HG02870 (cell line): ENCODE data around the gene RHOD.
A peak's percentile ranks its signal among the peaks of the same experiment; 100 is the strongest.

Experiments
- ATAC-seq: cut with Tn5 transposase; IDR thresholded peaks from one replicate; pipeline ENCODE4 v1.9.1; 2021; ENCODE audit warnings: mild to moderate bottlenecking, moderate library complexity; ENCODE audit not compliant: unreplicated experiment

RHOD gene

DNA sequence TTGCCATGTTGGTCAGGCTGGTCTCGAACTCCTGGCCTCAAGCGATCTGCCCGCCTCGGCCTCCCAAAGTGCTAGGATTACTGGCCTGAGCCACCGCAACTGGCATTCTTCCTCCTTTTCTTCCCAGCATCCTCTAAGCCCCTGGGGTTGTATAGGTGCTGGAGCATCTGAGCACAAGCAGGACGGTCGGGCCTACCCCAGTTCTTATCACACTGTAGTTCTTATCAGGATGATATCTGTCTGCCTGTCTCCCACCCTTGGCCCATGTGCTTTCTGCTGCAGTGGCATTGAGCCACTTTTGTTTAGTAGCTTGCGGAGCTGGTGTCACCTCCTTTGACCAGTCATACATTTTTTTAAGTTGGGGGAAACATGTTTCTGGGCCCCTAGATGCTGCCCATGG lies 1.9 kb downstream of the RHOD start:
- no peak for ATAC-seq

DNA sequence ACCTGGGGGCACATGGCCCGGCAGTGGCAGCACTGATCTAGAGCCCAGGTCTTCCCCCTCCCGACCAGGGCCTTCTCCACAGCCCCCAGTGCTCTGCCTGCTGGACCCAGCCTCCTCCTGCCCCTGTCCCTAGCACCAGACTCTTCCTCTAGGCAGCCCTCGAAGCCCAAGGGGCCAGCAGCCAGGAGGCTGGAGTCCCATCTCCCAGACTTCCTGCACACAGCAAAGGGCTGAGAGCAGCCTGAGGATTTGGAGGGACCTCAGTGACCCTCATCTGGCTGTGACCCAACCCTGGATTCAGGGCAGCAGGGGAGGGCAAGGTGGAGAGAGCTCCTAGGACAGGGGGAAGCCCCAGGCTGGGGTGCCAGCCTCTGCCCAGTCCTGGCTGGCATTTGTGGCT lies 3.0 kb downstream of the RHOD start:
- no peak for ATAC-seq

DNA sequence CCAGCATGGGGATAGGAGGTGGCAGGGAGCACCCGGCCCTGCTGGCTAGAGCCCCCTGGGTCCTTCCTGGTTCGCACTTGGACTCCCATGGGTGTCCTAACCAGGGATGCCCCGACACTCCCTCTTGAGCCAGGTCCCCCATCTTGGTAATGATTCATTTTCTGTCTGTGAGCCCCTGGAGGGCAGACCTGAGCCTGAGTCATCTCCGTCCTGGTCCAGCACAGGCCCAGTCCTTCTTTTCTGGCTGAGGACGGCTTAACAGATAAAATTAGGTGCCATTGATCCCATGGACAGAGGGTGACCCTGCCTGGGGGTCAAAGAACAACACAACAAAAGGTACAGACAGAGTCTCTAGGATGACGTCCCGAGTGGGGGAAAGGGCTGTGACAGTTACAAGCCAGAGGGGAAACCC lies 3.5 kb downstream of the RHOD start:
- ATAC-seq: no peak

DNA sequence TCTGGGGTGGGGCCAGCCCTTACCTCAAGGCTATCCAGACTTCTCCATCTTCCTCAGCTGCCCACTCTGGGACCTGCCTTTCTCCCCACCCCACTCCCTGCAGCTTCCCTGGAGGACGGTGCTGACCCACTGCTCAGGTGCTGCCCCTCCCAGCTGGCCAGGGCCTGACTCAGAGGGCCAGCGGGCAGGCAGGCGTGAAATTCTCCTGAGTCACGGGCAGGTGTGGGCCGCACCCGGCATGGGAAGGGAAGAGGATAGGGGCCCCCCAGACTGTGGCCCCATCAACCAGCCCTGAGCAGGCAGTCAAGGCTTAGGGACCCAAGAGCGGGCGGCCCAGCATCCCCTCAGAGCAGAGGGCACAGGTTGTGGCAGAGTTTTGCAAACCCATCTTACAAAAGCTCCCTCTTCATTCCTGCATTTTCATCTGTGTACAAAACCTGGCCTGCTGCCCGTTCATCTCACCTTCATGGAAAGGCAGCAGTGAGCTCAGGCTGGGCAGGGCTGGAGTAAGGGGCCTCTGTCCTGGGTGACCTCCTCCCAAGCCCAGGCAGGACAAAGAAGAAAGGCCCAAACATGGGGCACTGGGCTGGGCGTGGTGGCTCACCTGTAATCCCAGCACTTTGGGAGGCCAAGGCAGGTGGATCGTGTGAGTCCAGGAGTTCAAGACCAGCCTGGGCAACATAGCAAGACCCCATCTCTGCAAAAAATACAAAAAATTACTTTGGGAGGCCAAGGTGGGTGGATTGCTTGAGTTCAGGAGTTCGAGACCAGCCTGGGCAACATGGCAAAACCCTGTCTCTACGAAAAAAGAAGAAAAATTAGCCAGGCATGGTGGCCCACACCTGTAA lies 6.1 kb downstream of the RHOD start:
- ATAC-seq: no peak

DNA sequence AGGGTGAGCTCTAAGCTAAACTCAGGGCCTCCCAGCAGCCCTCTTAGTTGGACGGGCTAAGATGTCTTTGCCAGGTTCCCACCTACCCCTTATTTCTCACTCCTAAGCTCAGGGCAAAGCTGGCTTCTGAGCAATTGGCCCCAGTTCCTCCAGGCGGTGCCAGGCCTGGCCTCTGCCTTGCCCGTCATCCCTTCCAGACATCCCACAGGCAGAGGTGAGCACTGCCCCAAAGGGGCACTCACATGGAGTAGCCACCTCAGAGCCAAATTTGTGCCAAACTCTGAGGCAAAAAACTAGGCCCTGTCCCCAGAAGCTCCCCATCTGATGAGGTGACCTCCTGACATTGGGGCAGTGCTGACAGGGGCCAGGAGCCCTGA lies 9.7 kb downstream of the RHOD start:
- ATAC-seq: no peak

DNA sequence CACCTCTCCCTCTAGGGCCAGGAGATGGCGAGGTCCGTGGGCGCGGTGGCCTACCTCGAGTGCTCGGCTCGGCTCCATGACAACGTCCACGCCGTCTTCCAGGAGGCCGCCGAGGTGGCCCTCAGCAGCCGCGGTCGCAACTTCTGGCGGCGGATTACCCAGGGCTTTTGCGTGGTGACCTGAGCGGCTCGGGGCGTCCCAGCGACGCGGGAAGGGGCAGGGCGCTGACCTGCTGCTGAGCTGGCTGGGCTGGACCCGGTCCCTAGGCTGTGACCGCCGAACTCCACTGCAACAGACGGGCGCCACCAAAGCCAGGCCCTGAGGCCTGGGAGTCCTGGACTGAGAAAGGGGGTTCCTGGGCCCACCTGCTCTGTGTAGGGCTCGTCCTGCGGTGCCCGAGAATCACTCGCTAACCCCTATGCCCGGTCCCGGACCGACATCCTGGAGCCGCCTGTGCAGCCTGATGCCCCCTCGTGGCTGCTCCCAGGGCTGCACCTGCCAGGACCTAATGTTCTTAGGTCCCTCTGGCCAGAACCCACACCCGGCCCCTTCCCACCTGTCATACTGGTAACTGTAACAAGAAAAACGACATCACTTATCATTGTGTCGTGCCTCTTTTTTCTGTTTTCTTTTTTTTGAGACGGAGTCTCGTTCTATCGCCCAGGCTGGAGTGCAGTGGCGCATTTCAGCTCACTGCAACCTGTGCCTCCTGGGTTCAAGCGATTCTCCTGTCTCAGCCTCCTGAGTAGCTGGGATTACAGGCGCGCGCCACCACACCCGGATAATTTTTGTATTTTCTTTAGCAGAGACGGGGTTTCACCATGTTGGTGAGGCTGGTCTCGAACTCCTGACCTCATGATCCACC lies 15.0 kb downstream of the RHOD start:
- no peak for ATAC-seq

DNA sequence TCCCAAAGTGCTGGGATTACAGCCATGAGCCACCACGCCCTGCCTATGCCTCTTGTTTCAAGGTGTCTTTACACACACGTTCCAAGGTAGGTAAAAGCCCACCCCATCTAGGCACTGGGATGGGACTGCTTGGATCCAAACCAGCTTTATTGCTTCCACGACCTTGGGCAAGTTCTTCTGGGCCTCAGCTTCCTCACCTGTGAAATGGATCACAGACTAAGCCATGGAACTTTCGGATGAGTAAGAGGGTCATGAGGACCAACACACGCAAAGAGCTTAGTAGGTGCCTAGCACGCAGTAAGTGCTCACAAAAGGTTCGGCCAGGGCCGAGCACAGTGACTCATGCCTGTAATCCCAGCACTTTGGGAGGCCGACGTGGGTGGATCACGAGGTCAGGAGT lies 15.6 kb downstream of the RHOD start:
- ATAC-seq: no peak

DNA sequence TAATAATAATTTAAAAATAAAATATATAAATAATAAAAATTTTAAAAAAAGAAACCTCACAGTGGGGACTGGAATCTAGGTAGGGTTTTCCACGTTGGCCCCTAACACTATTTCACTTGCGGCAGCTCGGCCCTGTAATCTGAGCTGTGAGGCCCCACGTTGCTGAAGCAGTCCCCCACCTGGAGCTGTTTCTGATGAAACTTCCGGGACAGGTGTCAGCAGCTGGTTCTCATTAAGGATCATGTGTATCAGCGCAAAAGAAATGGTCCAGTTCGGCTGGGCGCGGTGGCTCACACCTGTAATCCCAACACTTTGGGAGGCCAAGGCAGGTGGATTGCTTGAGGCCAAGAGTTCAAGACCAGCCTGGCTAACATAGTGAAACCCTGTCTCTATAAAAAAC lies 17.3 kb downstream of the RHOD start:
- no peak for ATAC-seq

DNA sequence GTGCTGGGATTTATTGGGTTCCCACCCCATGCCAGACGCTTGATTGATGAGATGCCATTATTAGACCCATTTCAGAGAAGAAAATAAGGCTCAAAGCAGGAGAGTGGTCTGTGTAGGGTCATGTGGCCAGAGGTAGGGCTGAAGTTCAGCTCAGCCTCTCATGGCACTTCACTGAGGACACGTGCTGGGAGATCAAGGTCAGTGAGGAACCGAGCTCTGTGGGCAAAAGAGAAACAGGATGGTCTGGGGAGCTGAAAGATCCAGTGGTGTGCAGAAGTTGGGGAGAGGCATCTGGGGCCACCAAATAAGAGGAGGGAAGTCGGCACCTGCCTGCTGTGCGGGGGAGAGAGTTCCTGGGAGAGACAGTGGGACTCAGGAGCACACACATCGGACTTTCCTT lies 19.6 kb downstream of the RHOD start:
- no peak for ATAC-seq

DNA sequence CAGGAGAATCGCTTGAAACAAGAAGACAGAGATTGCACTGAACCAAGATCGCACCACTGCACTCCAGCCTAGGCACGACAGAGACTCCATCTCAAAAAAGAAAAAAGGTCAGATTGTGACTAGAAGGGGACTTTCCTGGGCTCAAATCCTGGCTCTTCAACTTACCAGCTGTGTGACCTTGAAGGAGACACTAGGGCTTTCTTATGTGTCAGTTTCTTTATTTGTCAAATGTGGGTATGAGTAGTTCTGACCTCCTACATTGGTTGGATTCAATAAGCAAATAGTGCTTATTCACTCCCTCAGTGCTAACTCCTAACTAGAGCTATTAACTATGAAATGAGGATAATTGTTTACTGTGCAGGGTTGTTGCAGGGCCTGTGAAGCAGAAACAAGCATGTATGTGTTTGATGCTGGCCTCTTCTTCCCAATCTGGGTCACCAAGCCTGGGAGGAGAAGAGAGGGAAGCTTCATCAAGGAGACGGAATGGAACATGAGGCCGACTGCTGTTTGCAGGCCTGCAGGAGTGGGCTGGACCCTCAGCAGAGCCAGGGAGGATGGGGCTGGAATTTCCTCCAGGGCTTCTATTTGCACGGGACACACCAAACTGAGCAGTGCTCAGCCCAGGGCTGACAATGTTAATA lies 22.5 kb downstream of the RHOD start:
- no peak for ATAC-seq

DNA sequence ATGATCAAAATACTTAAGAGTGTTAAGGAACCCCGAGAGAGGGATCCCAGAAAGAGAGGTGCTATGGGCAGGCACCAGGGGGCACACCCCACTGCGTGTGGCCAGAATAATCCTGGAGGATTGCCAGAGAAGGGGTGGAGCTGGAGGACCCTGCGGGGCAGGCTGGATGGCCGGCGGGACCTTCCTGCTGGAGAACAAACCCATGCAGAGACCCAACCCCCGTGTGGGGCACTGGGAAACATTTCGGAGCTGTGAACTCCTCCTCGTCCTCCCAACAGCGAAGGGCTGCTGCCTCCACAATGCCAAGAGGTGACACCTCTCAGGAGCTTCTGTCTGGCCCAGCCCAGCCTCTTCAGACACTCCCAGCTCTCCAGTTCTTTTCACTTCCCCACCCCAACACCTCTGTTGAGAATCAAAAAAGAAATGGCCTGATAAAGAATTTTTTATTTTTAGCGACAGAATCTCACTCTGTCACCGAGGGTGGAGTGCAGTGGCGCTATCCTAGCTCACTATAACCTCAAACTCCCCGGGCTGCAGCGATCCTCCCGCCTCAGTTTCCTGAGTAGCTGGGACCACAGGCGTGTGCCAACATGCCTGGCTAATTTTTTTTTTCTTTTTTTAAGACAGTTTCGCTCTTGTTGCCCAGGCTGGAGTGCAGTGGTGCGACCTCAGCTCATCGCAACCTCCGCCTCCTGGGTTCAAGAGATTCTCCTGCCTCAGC lies 25.6 kb downstream of the RHOD start:
- ATAC-seq: no peak

DNA sequence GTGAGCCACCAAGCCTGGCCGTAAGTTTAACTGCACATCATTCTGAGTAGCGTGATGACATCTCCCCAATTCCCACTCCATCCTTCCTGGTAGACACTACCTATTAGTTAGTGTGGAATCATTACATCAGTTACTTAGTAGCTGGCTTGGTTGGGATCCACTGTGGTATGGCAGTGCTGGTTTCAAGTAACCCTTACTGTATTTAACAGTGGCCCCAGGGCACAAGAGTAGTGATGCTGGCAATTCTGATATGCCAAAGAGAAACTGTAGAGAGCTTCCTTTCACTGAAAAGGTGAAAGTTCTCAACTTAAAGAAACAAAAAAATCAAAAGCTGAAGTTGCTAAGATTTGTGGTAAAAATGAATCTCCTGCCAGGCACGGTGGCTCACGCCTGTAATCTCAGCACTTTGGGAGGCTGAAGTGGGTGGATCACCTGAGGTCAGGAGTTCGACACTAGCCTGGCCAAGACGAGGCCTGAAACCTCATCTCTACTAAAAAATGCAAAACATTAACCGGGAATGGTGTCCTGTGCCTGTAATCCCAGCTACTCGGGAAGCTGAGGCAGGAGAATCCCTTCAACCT lies 27.2 kb downstream of the RHOD start:
- ATAC-seq: no peak

DNA sequence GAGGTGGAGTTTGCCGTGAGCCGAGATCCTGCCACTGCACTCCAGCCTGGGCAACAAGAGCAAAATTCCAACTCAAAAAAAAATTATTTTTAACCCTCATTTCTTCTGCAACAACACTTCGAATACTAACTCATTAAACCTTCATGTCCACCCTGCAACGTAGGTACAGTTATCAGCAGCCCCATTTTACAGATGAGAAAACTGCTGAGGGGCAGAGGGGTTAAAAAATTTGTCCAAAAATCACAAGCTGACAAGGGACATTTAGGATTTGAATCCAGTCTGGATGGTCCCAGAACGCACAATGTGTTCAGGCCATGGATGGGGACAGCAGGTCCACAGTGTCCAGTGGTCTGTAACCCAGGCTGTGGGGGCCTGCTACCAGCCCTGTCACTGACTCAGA lies 29.0 kb downstream of the RHOD start:
- ATAC-seq: no peak

DNA sequence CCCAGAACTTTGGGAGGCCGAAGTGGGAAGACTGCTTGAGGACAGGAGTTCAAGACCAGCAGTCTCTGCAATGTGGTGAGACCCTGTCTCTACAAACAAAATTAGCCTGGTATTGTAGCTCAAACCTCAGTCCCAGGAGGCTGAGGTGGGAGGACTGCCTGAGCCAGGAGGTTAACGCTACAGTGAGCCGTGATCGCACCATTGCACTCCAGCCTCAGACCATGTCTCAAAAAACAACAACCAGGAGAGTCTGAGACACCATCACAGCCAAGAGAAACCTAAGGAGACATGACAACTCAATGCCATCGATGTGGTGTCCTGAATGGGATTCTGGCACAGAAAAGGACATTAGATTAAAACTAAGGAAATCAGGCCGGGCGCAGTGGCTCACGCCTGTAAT lies 34.1 kb downstream of the RHOD start:
- no peak for ATAC-seq

DNA sequence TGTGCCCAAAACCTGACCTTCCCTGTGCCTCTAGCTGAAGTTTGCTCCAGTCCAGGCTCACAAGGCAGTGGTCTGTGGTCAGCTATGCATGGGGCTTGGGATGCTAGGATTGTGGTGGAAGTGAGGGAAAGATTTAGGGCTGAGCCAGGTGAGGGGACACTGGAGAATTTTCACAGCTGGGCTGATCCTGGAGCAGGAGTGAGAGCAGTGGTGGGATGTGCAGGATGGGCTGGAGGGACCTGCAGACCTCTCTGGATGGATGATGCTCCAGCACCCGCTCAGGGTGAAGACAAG lies 38.5 kb downstream of the RHOD start:
- ATAC-seq: no peak

DNA sequence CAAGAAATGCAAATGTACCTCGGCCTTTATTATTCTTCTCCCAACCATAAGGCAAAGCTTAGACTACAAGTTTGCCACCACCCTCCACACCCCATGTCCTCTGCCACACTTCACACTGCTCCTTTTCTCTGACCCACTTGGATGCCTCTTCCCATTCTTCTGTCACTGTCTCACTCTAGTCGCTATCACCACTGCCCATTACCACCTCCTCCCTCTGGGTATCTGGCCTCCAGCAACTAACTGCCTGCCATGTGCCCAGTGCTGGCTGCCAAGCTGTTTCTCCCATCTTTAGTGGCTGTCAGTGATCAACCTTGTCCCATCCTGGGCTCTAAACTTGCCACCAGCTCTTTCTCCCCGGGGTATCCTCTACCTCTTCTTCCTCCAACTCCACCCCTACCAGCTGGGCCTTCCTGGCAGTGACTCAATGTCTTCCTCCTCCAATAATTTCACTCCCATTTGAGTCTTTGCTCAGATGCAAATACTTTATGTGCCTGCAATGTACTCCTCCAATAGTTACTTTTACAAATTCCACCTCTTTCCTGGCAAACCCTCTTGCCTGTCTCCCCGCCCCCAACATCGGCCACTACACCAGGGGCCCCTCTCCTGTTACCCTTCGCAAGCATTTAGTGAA lies 42.3 kb downstream of the RHOD start:
- ATAC-seq: no peak

DNA sequence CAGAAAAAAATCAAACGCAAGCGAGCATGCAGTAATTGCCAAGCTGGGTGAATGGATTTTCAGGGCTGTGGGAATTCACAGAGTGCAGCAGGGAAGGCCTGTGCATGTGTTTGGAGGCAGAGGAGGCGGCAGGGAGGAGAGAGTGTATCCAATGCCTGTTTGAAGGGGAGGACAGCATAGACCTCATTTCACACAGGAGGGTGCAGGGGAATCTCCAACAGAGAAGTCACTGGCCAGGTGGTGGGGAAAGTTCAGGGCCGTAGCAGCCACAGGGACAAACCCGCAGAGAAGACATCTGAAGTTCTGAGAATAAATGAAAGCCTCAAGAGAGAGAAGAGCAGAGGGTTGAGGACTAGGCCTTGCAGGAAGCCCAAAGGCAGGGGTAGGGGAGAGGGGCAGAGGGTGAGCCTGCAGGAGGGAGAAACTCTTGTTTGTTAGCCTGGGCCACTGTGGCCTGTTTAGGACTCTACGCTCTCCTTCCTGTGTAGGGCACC lies 43.2 kb downstream of the RHOD start:
- ATAC-seq: peak; percentile 71

DNA sequence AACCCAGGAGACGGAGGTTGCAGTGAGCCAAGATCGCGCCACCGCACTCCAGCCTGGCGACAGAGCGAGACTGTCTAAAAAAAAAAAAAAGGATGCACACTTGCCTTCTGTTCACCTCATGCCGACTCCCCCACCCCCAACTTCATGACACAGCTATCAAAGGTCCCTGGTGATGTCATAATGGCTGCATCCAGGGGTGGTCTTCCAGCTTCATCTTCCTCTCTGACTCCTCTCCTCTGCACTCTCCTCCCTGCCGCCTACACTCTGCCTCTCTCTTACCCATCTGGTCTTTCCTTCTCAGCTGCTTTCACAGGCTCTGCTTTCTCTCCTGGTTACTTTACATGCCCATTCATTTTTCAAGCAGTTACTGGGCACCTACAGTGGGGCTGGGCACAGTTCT lies 46.0 kb downstream of the RHOD start:
- no peak for ATAC-seq

DNA sequence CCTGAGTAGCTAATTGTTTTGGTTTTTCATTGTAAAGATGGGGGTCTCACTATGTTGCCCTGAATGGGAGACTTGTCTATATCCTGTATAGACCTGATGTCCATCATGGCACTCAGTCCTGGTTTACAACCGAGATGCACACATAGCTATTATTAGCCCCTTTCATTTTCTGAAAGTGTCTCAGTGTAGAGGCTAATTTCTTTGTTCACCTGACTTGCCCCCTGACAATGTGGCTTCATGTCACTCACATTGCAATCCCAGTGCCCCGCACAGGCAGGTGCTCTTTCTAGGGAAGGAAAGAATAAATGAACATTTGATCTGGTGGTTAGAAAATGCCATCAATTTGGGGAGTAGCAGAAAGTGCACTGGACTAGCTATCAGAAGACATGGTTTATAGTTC lies 49.3 kb downstream of the RHOD start:
- ATAC-seq: no peak

DNA sequence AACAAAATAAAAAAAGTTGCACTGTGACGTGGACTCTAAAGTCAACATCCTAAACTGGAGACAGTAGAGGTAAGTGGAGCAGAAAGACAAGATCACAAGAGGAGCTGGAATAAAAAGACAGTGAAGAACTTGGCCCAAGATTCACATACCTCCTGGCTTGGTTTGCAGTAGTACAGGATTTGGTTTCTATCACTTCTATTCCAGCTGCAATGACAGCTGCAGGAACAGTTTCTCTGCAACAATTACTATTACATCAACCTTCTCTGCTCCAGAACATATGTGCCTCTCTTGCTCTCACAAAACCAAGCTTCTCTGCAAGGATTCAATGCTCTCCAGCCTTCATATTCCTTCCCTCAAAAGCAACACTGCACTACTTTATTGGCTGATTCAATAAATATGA lies 54.6 kb downstream of the RHOD start:
- ATAC-seq: no peak
